ENCODE measurements around the gene PHACTR2.

PHACTR2 gene

DNA sequence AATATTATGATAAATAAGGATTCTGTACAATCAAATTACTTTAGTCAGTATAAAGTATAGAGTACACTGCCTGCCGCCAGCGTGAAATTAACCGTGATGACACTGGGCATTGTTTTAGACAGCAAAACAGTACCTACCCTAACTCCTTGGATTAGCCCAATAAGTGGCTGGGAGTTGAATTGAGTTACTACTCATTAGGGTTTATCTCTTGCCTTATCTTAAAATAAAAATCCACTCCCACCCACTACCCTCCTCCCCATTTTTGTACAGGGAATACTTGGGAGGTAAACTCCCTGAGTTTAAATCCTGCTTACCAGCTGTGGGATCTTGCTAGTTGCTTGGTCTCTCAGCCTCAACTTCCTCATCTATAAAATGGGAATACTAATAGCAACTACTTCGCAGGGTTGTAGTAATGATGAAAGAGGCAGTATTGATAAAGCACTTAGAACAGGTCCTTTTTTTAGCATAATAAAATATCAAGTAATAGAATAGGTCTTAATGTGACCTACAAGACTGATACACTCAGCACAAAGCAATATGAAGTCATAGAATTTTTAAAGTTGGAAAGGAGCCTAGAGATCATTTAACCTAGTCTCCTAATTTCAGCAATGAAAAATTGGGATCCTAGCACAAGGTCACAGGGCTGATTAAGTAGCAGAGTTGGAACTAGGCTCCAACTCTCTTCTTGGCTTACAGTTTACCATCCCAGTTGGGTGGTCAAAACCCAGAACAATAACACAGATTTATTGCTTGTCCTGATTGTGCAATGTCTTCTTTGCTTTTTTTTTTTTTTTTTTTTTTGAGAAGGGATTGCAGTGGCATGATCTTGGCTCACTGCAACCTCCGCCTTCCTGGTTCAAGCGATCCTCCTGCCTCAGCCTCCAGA, 23.8 kb downstream of the PHACTR2 start:
- H3K36me3 ChIP-seq, result no peaks in the 10 kb centered on the region
- H3K9me3 ChIP-seq (ENCODE audit: severe bottlenecking), result no peaks in the 10 kb centered on the region
- TF ChIP-seq, protein P1, sequence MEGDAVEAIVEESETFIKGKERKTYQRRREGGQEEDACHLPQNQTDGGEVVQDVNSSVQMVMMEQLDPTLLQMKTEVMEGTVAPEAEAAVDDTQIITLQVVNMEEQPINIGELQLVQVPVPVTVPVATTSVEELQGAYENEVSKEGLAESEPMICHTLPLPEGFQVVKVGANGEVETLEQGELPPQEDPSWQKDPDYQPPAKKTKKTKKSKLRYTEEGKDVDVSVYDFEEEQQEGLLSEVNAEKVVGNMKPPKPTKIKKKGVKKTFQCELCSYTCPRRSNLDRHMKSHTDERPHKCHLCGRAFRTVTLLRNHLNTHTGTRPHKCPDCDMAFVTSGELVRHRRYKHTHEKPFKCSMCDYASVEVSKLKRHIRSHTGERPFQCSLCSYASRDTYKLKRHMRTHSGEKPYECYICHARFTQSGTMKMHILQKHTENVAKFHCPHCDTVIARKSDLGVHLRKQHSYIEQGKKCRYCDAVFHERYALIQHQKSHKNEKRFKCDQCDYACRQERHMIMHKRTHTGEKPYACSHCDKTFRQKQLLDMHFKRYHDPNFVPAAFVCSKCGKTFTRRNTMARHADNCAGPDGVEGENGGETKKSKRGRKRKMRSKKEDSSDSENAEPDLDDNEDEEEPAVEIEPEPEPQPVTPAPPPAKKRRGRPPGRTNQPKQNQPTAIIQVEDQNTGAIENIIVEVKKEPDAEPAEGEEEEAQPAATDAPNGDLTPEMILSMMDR (IDR thresholded peaks at IDR 0.05; ENCODE audit: low read depth, low read length), result no peak
- no peak overlapping the region for H3K4me3 ChIP-seq (ENCODE audit: low read depth, low read length)
- DNase-seq, result no peak
- H3K27ac ChIP-seq, result no peak overlapping the region
- no peaks in the 10 kb centered on the region for H3K27me3 ChIP-seq (ENCODE audit: insufficient read depth, low read depth, severe bottlenecking)

DNA sequence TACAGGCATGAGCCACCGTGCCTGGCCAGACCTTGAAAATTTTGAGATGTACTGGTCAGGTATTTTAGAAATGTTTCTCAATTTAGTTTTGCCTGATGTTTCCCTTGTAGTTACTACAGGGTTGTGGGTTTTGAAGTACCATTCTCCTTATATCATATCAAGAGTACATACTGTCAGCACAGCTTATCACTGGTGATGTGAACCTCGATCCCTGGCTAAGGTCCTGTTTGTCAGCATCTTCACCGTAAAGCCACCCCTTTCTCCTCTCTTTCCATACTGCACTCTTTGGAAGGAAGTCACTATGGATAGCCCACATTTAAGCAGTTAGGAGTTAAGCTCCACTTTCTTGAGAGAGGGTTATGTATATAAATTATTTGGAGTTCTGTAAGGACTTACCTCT, 27.8 kb downstream of the PHACTR2 start:
- TF ChIP-seq, protein P1 (IDR thresholded peaks at IDR 0.05; ENCODE audit: low read depth, low read length), result no peak
- Histone ChIP-seq H3K27me3 (ENCODE audit: insufficient read depth, low read depth, severe bottlenecking) (no peaks in the 10 kb centered on the region), H3K36me3 (no peaks in the 10 kb centered on the region), H3K9me3 (ENCODE audit: severe bottlenecking) (no peaks in the 10 kb centered on the region), H3K4me3 (ENCODE audit: low read depth, low read length) (no peak overlapping the region), H3K27ac (no peak overlapping the region)
- DNase-seq, result no peak

DNA sequence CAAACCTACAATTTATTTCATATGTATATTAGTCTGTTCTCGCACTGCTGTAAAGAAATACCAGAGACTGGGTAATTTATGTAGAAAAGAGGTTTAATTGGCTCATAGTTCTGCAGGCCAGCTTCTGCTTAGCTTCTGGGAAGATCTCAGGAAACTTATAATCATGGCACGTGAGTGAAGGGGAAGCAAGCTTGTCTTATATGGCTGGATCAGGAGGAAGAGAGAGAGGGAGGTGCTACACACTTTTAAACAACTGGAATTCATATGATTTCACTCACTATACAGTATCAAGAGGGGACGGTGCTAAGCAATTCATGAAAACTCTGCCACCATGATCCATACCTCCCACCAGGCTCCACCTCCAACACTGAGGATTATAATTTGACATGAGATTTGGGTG, 29.9 kb downstream of the PHACTR2 start:
- Histone ChIP-seq H3K27me3 (ENCODE audit: insufficient read depth, low read depth, severe bottlenecking) (no peaks in the 10 kb centered on the region), H3K27ac (no peak overlapping the region), H3K4me3 (ENCODE audit: low read depth, low read length) (no peak overlapping the region), H3K9me3 (ENCODE audit: severe bottlenecking) (no peaks in the 10 kb centered on the region), H3K36me3 (no peaks in the 10 kb centered on the region)
- DNase-seq, result no peak
- TF ChIP-seq, protein P1 (IDR thresholded peaks at IDR 0.05; ENCODE audit: low read depth, low read length), result no peak

DNA sequence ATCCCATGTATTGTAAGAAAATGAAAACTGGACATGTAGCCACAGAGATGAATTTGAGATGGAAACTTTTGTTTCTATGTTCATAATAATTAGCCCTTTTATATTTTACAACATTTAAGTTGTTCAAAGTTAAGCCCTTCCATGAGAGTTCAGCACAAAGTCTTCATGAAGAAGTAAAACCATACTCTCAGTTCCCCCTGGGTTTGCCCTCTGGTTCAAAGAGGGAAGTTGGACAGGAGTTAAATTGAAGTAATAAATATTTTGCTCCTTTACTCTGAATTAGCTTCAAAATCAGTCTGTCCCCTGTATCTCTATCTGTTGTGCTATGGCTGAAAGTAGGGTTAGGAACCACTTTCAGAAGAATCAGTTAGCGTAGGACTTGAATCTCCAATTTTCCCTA, 31.1 kb downstream of the PHACTR2 start:
- Histone ChIP-seq H3K36me3 (no peaks in the 10 kb centered on the region), H3K4me3 (ENCODE audit: low read depth, low read length) (no peak overlapping the region), H3K27me3 (ENCODE audit: insufficient read depth, low read depth, severe bottlenecking) (no peaks in the 10 kb centered on the region), H3K27ac (no peak overlapping the region), H3K9me3 (ENCODE audit: severe bottlenecking) (no peaks in the 10 kb centered on the region)
- DNase-seq, result no peak
- TF ChIP-seq, protein P1 (IDR thresholded peaks at IDR 0.05; ENCODE audit: low read depth, low read length), result no peak

DNA sequence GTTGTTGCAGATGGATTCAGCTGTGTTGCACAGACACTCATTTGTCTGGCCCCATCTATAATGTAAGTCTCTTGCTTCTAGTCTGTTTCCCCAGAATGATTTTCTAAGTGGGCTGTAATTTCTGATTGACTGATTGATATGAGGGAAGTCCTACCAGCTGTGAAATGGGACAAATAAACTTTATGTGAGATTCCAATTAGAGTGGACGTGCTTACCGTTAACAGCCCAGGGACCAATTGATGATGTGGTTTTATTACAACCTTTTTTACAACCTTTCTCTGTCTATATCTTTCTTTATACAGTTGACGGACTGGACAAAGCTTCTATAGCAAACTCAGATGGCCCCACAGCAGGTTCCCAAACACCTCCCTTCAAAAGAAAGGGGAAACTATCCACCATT, 33.9 kb downstream of the PHACTR2 start:
- Histone ChIP-seq H3K27ac (no peak overlapping the region), H3K36me3 (no peaks in the 10 kb centered on the region), H3K4me3 (ENCODE audit: low read depth, low read length) (no peak overlapping the region), H3K27me3 (ENCODE audit: insufficient read depth, low read depth, severe bottlenecking) (no peaks in the 10 kb centered on the region), H3K9me3 (ENCODE audit: severe bottlenecking) (no peaks in the 10 kb centered on the region)
- DNase-seq, result no peak
- TF ChIP-seq, protein P1 (IDR thresholded peaks at IDR 0.05; ENCODE audit: low read depth, low read length), result no peak

DNA sequence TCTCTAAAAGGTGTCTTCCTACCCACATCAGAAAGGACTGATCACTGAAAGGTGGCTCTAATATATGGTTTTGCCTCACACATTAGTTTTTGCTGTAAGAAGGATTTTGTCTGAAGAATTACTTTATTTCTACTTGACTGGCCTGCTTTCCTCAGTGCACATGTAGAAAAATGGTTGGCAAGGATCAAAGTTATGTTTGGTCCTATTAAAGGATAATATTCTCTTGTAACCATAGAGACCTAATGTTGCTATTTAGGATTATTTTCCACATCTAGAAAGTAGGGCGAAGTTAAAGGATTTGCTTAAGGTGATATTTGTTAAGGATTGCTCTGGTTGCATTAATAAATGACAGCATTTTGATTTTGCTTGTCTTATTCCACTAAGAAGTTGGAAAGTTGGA, 40.7 kb downstream of the PHACTR2 start:
- Histone ChIP-seq H3K27ac (no peak overlapping the region), H3K9me3 (ENCODE audit: severe bottlenecking) (no peaks in the 10 kb centered on the region), H3K36me3 (no peaks in the 10 kb centered on the region), H3K27me3 (ENCODE audit: insufficient read depth, low read depth, severe bottlenecking) (no peaks in the 10 kb centered on the region), H3K4me3 (ENCODE audit: low read depth, low read length) (no peak overlapping the region)
- DNase-seq, result no peak
- TF ChIP-seq, protein P1 (IDR thresholded peaks at IDR 0.05; ENCODE audit: low read depth, low read length), result no peak

Measured in WERI-Rb-1 (cell line).